ENCODE measurements around the gene PALLD.

Gene PALLD

DNA sequence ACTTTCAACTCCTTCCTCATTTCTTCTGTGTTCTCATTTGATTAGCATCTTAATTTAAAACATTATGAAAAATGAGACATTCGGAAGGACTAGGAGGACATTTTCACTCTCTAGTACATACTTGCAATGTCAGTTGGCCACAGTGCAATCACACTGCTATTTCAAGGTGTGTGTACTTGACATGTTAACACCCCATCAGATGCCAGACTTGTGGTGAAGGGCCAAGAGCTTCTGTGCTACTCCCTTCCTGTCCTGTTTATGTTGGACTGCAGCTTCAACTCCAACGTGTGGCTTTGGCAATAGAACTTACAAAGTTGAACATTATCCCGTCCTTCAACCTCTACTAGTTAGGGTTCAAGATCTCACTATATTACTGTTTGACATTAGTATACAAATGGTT is 221.0 kb downstream of the PALLD start:
- TF ChIP-seq, protein P1, sequence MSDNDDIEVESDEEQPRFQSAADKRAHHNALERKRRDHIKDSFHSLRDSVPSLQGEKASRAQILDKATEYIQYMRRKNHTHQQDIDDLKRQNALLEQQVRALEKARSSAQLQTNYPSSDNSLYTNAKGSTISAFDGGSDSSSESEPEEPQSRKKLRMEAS (IDR thresholded peaks at IDR 0.05; ENCODE audit: low read depth, low read length), result no peak
- TF ChIP-seq MYC (IDR thresholded peaks at IDR 0.05; ENCODE audit: low read depth, low read length) (no peak), POLR2A (IDR thresholded peaks at IDR 0.05; ENCODE audit: extremely low read depth, insufficient read length) (no peak)
- TF ChIP-seq, protein P2, sequence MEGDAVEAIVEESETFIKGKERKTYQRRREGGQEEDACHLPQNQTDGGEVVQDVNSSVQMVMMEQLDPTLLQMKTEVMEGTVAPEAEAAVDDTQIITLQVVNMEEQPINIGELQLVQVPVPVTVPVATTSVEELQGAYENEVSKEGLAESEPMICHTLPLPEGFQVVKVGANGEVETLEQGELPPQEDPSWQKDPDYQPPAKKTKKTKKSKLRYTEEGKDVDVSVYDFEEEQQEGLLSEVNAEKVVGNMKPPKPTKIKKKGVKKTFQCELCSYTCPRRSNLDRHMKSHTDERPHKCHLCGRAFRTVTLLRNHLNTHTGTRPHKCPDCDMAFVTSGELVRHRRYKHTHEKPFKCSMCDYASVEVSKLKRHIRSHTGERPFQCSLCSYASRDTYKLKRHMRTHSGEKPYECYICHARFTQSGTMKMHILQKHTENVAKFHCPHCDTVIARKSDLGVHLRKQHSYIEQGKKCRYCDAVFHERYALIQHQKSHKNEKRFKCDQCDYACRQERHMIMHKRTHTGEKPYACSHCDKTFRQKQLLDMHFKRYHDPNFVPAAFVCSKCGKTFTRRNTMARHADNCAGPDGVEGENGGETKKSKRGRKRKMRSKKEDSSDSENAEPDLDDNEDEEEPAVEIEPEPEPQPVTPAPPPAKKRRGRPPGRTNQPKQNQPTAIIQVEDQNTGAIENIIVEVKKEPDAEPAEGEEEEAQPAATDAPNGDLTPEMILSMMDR (IDR thresholded peaks at IDR 0.05; ENCODE audit: low read depth, low read length), result no peak
- no peak for DNase-seq (ENCODE audit: low read depth)
- H3K4me3 ChIP-seq (ENCODE audit: low read depth, low read length), result no peak overlapping the region

DNA sequence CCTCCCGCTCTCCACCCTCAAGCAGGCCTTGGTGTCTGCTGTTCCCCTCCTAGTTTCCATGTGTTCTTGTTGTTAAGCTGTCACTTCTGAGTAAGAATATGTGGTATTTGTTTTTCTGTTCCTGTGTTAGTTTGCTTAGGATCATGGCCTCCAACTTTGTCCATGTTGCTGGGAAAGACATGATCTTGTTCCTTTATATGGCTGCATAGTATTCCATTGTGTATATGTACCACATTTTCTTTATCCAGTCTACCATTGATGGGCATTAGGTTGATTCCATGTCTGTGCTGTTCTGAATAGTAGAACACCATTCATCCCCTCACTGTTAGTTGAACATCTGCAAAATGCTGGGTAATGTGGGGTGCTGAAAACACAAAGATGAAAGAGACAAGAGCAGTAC is 222.9 kb downstream of the PALLD start:
- no peak for TF ChIP-seq POLR2A (IDR thresholded peaks at IDR 0.05; ENCODE audit: extremely low read depth, insufficient read length)
- TF ChIP-seq, protein P1 (IDR thresholded peaks at IDR 0.05; ENCODE audit: low read depth, low read length), result no peak
- no peak for TF ChIP-seq MYC (IDR thresholded peaks at IDR 0.05; ENCODE audit: low read depth, low read length)
- TF ChIP-seq, protein P2 (IDR thresholded peaks at IDR 0.05; ENCODE audit: low read depth, low read length), result no peak
- H3K4me3 ChIP-seq (ENCODE audit: low read depth, low read length), result no peak overlapping the region
- DNase-seq (ENCODE audit: low read depth), result no peak

DNA sequence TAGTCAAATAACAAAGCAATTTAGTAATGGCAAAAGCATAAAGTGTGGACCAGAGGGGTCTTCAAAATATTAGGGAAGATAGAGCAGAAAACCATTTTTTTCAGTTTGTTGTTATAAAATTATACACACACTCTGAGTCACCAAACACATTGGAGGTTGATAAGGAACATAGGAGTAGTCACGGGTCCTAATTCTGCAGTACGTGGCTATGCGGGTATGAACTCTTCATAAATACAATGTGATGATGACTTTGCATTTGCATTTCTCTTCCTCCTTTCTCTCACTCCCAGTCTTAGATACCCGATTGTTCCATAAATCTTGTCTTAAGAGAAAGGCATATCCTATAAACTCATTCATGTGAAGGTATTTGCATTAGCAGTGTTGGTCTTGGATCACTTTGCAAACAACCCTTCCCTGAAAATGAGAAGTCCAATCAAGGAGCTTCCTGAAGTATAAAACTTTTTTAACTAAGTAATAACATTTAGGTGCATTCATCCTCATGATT is 223.6 kb downstream of the PALLD start:
- DNase-seq (ENCODE audit: low read depth), result no peak
- TF ChIP-seq POLR2A (IDR thresholded peaks at IDR 0.05; ENCODE audit: extremely low read depth, insufficient read length), result no peak
- no peak for TF ChIP-seq MYC (IDR thresholded peaks at IDR 0.05; ENCODE audit: low read depth, low read length)
- TF ChIP-seq, protein P1 (IDR thresholded peaks at IDR 0.05; ENCODE audit: low read depth, low read length), result no peak
- TF ChIP-seq, protein P2 (IDR thresholded peaks at IDR 0.05; ENCODE audit: low read depth, low read length), result no peak
- no peak overlapping the region for H3K4me3 ChIP-seq (ENCODE audit: low read depth, low read length)

DNA sequence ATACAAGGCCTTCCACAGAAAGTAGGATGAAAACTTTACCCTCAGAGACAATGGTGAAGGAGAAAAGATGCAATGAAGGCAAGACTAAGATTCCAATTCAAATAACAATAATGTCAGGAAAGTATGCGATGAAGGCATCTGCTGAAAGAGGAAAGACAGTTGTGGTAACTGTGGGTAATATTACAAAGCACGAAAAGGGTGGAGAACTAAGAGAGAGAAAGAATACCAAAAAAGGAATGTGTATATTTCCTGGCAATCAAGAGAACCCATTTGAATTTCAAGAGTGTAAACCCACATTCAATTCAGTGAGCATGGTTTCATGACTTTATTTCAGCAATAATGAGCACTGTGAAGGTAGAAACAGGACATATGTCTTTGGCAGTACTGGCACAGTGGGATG is 225.5 kb downstream of the PALLD start:
- no peak for TF ChIP-seq MYC (IDR thresholded peaks at IDR 0.05; ENCODE audit: low read depth, low read length)
- TF ChIP-seq, protein P1 (IDR thresholded peaks at IDR 0.05; ENCODE audit: low read depth, low read length), result no peak
- no peak for TF ChIP-seq POLR2A (IDR thresholded peaks at IDR 0.05; ENCODE audit: extremely low read depth, insufficient read length)
- TF ChIP-seq, protein P2 (IDR thresholded peaks at IDR 0.05; ENCODE audit: low read depth, low read length), result no peak
- DNase-seq (ENCODE audit: low read depth), result no peak
- H3K4me3 ChIP-seq (ENCODE audit: low read depth, low read length), result no peak overlapping the region

DNA sequence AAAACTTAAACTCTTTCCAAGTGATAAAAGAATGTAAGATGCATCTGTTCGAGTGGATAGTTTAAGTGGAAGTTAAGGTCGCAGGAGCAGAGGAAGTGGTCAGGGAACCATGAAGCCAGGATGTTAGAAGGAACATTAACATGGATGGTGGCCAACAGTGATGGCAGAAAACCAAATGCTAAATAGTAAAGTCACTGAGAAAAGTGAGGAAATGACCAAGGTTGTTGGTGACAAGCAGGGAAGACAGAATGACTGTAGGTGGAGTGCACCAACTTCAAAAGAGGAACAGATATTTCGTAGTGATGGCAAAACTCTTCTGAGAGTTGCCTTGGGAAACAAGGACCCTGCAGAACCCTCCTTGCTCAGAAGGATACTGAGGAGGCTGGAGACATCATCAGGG is 226.2 kb downstream of the PALLD start:
- TF ChIP-seq, protein P1 (IDR thresholded peaks at IDR 0.05; ENCODE audit: low read depth, low read length), result no peak
- TF ChIP-seq, protein P2 (IDR thresholded peaks at IDR 0.05; ENCODE audit: low read depth, low read length), result no peak
- no peak overlapping the region for H3K4me3 ChIP-seq (ENCODE audit: low read depth, low read length)
- DNase-seq (ENCODE audit: low read depth), result no peak

DNA sequence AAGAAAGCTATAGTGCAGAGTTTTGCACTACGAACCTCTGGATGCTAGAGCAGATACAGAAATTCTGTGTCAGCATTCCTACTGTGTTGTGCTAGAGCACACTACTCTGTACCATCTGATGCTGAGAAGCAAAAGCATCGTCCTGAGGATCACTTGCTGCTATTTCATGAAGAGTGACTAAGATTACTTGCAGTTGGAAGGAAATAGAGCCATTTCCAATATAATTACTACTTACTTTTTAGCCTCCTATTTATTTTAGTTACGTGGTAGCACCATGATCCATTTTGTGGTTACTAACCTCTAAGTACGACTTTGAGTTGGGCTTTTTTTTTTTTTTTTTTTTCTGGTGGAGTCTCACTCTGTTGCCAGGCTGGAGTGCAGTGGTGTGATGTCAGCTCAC is 226.7 kb downstream of the PALLD start:
- no peak overlapping the region for H3K4me3 ChIP-seq (ENCODE audit: low read depth, low read length)
- no peak for TF ChIP-seq MYC (IDR thresholded peaks at IDR 0.05; ENCODE audit: low read depth, low read length)
- TF ChIP-seq, protein P2 (IDR thresholded peaks at IDR 0.05; ENCODE audit: low read depth, low read length), result no peak
- no peak for TF ChIP-seq POLR2A (IDR thresholded peaks at IDR 0.05; ENCODE audit: extremely low read depth, insufficient read length)
- TF ChIP-seq, protein P1 (IDR thresholded peaks at IDR 0.05; ENCODE audit: low read depth, low read length), result no peak
- no peak for DNase-seq (ENCODE audit: low read depth)
